Omental fat pad (tissue), 4 donors: ENCODE measurements around the gene AUTS2. TPM values are rescaled to one million over a fixed set of nuclear protein-coding genes. Genes with fewer than 3 reads are reported as not detected.

Source experiments
- ATAC-seq: fragments of 150-250 bp; one replicate; pipeline ENCODE4 v1.9.1; 2016; ENCODE audit warnings: mild to moderate bottlenecking, moderate library complexity; ENCODE audit not compliant: low FRiP score
- DNase-seq: peaks from one replicate; pipeline ENCODE4 v3.0.0-alpha.2; 2019; ENCODE audit warnings: low spot score
- CTCF ChIP-seq, 3 donors: fragments of 450-650 bp; IDR thresholded peaks; one replicate each; pipeline ENCODE4 v1.5.1; 2016 to 2017; ENCODE audit warnings: antibody characterized with exemption in 3 of 3, mild to moderate bottlenecking in 3 of 3, moderate library complexity in 2 of 3
- total RNA-seq, 4 donors: library from RNA; depleted of rRNA; stranded (reverse); fragments of >200 nt; gene quantifications; one replicate each; pipeline ENCODE4 v1.1.0, GENCODE V29; 2016

The AUTS2 gene
- total RNA-seq, 4 donors from 2014 or later = 13.2 to 27.0 (median 21.2) TPM

DNA sequence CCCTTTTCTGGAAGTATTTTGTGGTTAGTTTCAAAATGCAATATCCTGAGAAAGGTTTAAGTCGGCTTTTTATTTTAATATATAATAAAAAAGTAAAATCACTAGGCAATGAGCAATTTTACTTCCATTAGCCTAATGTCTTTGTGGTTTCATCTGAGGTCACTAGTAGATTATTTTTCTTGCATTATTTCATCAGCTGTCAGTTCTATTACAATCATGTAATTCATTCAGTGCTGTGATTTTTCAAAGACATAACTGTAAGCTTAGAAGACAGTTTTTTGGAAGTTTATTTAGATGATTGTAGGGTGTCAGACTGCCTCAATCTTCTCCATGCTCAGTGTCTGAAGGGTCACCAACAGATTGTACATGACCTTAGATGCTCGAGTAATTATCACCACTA lies 965.7 kb downstream of the AUTS2 start:
- TF ChIP-seq CTCF (IDR thresholded peaks at IDR 0.05) = no peak
- DNase-seq = no peak
- no peak for ATAC-seq

- ATAC-seq = no peak
- DNase-seq = no peak
- no peak for TF ChIP-seq CTCF (IDR thresholded peaks at IDR 0.05)
These were observed 967.6 kb downstream of the AUTS2 start for GRCh38 chr7:70565721-70566370.

GRCh38 chr7:70566671-70567070 lies 968.4 kb downstream of the AUTS2 start:
- DNase-seq (no peak), ATAC-seq (no peak)
- TF ChIP-seq CTCF (IDR thresholded peaks at IDR 0.05) = no peak

DNA sequence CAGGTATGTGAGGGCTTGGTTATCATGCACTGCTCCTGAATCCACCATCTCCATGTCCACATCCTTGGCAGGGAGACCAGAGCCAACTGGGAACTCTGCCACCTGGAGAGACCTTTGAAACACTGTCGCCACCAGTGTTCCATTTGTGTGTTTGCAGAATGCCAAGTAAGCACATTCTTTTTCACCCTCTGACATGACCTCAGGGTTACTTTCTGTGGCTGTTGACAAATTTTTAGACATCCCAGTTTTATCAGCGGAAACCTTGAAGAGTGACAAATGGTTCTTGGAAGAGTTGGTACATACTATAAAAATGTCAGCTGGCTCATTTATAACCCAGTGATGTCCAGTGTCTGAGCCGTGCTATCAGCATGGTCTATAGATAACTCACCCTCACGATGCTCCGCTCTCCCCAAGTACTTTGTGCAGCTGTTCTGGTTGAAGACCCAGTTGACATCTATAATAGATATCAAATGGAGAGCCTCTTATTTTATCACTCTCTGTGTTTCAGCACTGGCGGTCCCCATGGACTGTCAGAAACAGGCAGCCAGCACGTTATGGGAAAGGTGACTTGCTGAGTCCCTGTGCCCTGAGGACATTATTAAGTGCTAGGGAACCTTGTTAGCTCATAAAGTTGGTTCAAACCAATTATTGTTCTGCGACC lies 970.5 kb downstream of the AUTS2 start:
- TF ChIP-seq CTCF (IDR thresholded peaks at IDR 0.05) = no peak
- DNase-seq (no peak), ATAC-seq (no peak)

GRCh38 chr7:70569335-70569819 lies 971.1 kb downstream of the AUTS2 start:
- no peak for ATAC-seq

GRCh38 chr7:70570029-70570428 lies 971.8 kb downstream of the AUTS2 start:
- no peak for ATAC-seq
- no peak for TF ChIP-seq CTCF (IDR thresholded peaks at IDR 0.05)
- DNase-seq = no peak

More at GRCh38 chr7:70569335-70569819, 971.1 kb downstream of the AUTS2 start:
- no peak for TF ChIP-seq CTCF (IDR thresholded peaks at IDR 0.05)
- DNase-seq = no peak

DNA sequence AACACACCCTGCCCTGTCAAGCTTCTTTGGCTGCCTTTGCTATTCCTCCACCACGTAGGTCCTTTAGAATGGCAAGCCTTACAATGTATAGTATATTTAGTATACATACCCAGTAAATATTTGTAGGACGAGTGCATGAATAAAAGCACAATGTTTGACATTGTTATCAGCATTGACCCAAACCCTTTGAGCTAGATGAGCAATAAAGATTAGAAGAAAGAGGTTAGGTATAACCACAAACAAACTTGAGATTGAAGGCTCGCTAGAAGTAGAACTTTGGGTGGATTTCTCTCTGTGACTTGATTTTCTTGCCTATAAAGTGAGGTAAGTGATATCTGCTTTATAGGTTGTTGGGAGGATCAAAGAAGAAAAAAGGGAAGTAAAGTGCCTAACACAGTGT lies 972.7 kb downstream of the AUTS2 start:
- TF ChIP-seq CTCF (IDR thresholded peaks at IDR 0.05) = no peak
- ATAC-seq (no peak), DNase-seq (no peak)
